K562 (cell line): Measurements from ENCODE around the gene KHDC1L. TPM values are rescaled to one million over a fixed set of nuclear protein-coding genes. Genes with fewer than 3 reads are reported as not detected.
A peak's percentile ranks its signal among the peaks of the same experiment; 100 is the strongest.

Experiments used
- ATAC-seq: fragments of 200-7000 bp; cut with Tn5 transposase; 3 replicates; pipeline ENCODE4 v1.9.1; 2020; ENCODE audit warnings: moderate library complexity
- BruUV-seq: library from RNA; stranded (reverse); fragments of 400-500 nt; replicated peaks from 2 replicates; lab custom pipeline; 2021; lab: Mats Ljungman, UMichigan
- CTCF ChIA-PET: fragments of 300-600 bp; formaldehyde crosslinking; extraction: SDS; loops from one replicate; lab custom pipeline; 2021; ENCODE audit warnings: low intra/inter-chr PET ratio; lab: Yijun Ruan, JAX
- POLR2A ChIA-PET: fragments of 300-600, 350-650 bp; sonication (Branson Sonifier 250); formaldehyde crosslinking; extraction: SDS; loops from one replicate; lab custom pipeline; 2021; ENCODE audit warnings: antibody characterized with exemption, inconsistent platforms; lab: Yijun Ruan, JAX
- DNase-seq, 4 experiments: peaks; one replicate each; pipeline versions ENCODE4 v3.0.0 to v3.0.0-alpha.2; 2011 to 2018; ENCODE audit warnings: low spot score in 3 of 4, mixed read lengths in 3 of 4; ENCODE audit errors: extremely low read depth in 1 of 4
- FAIRE-seq: peaks from 2 replicates; lab custom pipeline; 2011; peaks lifted over from hg19 to GRCh38; lab: Jason Lieb, UNC
- H2AFZ ChIP-seq: 2 replicates; pipeline ENCODE4 v1.6.0; 2011; ENCODE audit warnings: low read depth, low read length, control low read depth, inconsistent platforms
- H3K27ac ChIP-seq: fragments of 200-600 bp; 3 replicates; pipeline ENCODE4 v1.8.0; 2011; ENCODE audit warnings: low read depth, mild to moderate bottlenecking, control low read depth, inconsistent platforms, low read length, moderate library complexity, mixed read lengths; ENCODE audit errors: extremely low read depth
- H3K27me3 ChIP-seq, 2 experiments: fragments of 300-600 bp in 1 of 2; 2 replicates in 1 of 2; 3 replicates in 1 of 2; pipeline versions ENCODE4 v1.6.0 to v1.8.0; 2011; ENCODE audit warnings: inconsistent platforms in 2 of 2, low read length in 2 of 2, mild to moderate bottlenecking in 1 of 2, mixed read lengths in 1 of 2, moderate library complexity in 1 of 2; ENCODE audit not compliant: control insufficient read depth in 2 of 2, insufficient read depth in 2 of 2
- H3K36me3 ChIP-seq: fragments of 300-600 bp; 3 replicates; pipeline ENCODE4 v1.8.0; 2011; ENCODE audit warnings: mild to moderate bottlenecking, low read length, inconsistent platforms; ENCODE audit not compliant: control insufficient read depth, insufficient read depth
- H3K4me1 ChIP-seq, 2 experiments: fragments of 200-600 bp in 1 of 2; replicated peaks in 1 of 2; 2 replicates in 1 of 2; 3 replicates in 1 of 2; pipeline versions ENCODE4 v1.5.1 to v1.8.0; 2011; ENCODE audit warnings: inconsistent platforms in 2 of 2, low read length in 2 of 2, mild to moderate bottlenecking in 1 of 2, mixed read lengths in 1 of 2, moderate library complexity in 1 of 2; ENCODE audit not compliant: control insufficient read depth in 2 of 2, insufficient read depth in 2 of 2
- H3K4me2 ChIP-seq: 2 replicates; pipeline ENCODE4 v1.6.1; 2011; ENCODE audit warnings: low read length, control low read depth, inconsistent platforms, mixed read lengths; ENCODE audit not compliant: insufficient read depth
- H3K4me3 ChIP-seq: fragments of 200-600 bp; sonication (generic), shearing (Covaris generic); 2 replicates; pipeline ENCODE4 v1.5.1; 2016; ENCODE audit warnings: control low read depth, inconsistent platforms
- H3K79me2 ChIP-seq: fragments of 200-600 bp; 3 replicates; pipeline ENCODE4 v1.8.0; 2011; ENCODE audit warnings: low read length, inconsistent platforms; ENCODE audit not compliant: control insufficient read depth, insufficient read depth
- H3K9ac ChIP-seq, 2 experiments: 2 replicates each; pipeline versions ENCODE4 v1.6.0 to v1.6.1; 2011; ENCODE audit warnings: low read depth in 2 of 2, low read length in 2 of 2, control low read depth in 1 of 2, inconsistent platforms in 1 of 2, mild to moderate bottlenecking in 1 of 2, mixed read lengths in 1 of 2; ENCODE audit not compliant: insufficient read depth in 1 of 2
- H3K9me1 ChIP-seq: one replicate; pipeline ENCODE4 v1.6.0; 2011; ENCODE audit warnings: inconsistent platforms, mild to moderate bottlenecking, low read length, moderate library complexity; ENCODE audit not compliant: control insufficient read depth, insufficient read depth
- H3K9me3 ChIP-seq: replicated peaks from 2 replicates; pipeline ENCODE4 v1.5.1; 2011; ENCODE audit warnings: low read depth, low read length, inconsistent platforms; ENCODE audit not compliant: control insufficient read depth, insufficient read depth
- H4K20me1 ChIP-seq: replicated peaks from 2 replicates; pipeline ENCODE4 v1.6.1; 2011; ENCODE audit warnings: low read length, inconsistent platforms, mixed read lengths; ENCODE audit not compliant: control insufficient read depth, insufficient read depth
- TFAP4 ChIP-seq: sonication (generic); formaldehyde crosslinking; IDR thresholded peaks from 2 replicates; pipeline ENCODE4 v1.8.0; 2022; ENCODE audit warnings: missing genetic modification reagents, mild to moderate bottlenecking, moderate library complexity, borderline replicate concordance
- WGBS: fragments of 100-300 bp; shearing (Covaris generic); methylation state at CpG from one replicate; pipeline ENCODE4 v1.1.6; 2016; ENCODE audit warnings: low coverage, mixed read lengths; ENCODE audit not compliant: insufficient coverage; ENCODE audit errors: missing lambda C conversion rate; 5-methylcytosine and 5-hydroxymethylcytosine counted together
- in situ Hi-C: fragments of 300-500 bp; cut with MboI; formaldehyde crosslinking; loops from 4 replicates; pipeline ENCODE4 v1.15.0; 2018; ENCODE audit warnings: inconsistent platforms, mixed read lengths
- intact Hi-C: fragments of 100-400 bp; cut with micrococcal nuclease; formaldehyde crosslinking; loops from 2 replicates; pipeline ENCODE4 v1.14.2; 2022
- polyA plus RNA-seq, 8 experiments: library from polyadenylated mRNA; depleted of rRNA in 4 of 8; stranded (reverse) in 5 of 8; unstranded in 3 of 8; fragments of >200 nt; fragmentation: Nextera tagmentation in 2 of 8; fragmentation: Illumina TruSeq in 1 of 8; extraction: Ambion mirVana in 2 of 8; extraction: Trizol in 1 of 8; gene quantifications; 2 replicates each; pipeline versions ENCODE4 v1.2.1 to v1.2.3, GENCODE V29; 2011 to 2014; ENCODE audit warnings: inconsistent platforms in 1 of 8, missing spikeins in 1 of 8
- total RNA-seq, 7 experiments: library from RNA; depleted of rRNA in 6 of 7; stranded (reverse); fragments of >200 nt in 6 of 7; fragmentation: Illumina TruSeq in 2 of 7; extraction: Trizol in 2 of 7; gene quantifications; 2 replicates each; pipeline versions ENCODE4 v1.2.1 to v1.2.3, GENCODE V29; 2011 to 2021; ENCODE audit warnings: low replicate concordance in 1 of 7
- TF ChIP-seq, protein P1 (sequence below): fragments of 200-400 bp; formaldehyde crosslinking; IDR thresholded peaks from 2 replicates; pipeline ENCODE4 v1.6.1; 2017; ENCODE audit warnings: mild to moderate bottlenecking, low read depth, low read length, moderate library complexity

The KHDC1L gene
- total and polyA plus RNA-seq, 9 of the 15 experiments (the other 6 are each of a cell fraction or from before 2014, with no cell fraction given), result 0.33 to 1.9 (median 0.54) TPM

GRCh38 chr6:73263570-73263909 lies 38.2 kb upstream of the KHDC1L start:
- Histone ChIP-seq H3K79me2 (peaks cover 6% of the 10 kb centered on the region; the same call in 2 of the 3 replicates), H3K9ac (peak overlapping the region; percentile 65 to 94), H3K36me3 (peaks cover 6% of the 10 kb centered on the region; the same call in 1 of the 3 replicates), H3K27ac (peak overlapping the region; percentile 55; the same call in 1 of the 3 replicates), H3K4me2 (peak overlapping the region; percentile 80), H3K9me1 (no peaks in the 10 kb centered on the region), H3K27me3 (no peaks in the 10 kb centered on the region), H3K9me3 (no peaks in the 10 kb centered on the region), H3K4me1 (peaks cover 4 to 10% of the 10 kb centered on the region in 2 experiments; a peak in 3 of 5 replicates), H3K4me3 (peak overlapping the region; percentile 40), H2AFZ (peak overlapping the region; percentile 89), H4K20me1 (no peaks in the 10 kb centered on the region)
- CTCF ChIA-PET, result no interaction called here
- DNase-seq (peak in 1 of 4 experiments; percentile 14), ATAC-seq (peak; percentile 31), FAIRE-seq (no peak)
- POLR2A ChIA-PET, result interaction anchor here (0.6 to 0.9 kb wide), 2 partner anchors 14 to 25 kb away, joined by 3 to 4 read pairs; no protein-coding TSS in a partner anchor
- intact Hi-C loops (no loop called here), in situ Hi-C loops (no loop called here)
- BruUV-seq, result no TSS peak
- 29% methylated on average over 7 of the region's 7 CpGs for WGBS
- TF ChIP-seq, protein P1, sequence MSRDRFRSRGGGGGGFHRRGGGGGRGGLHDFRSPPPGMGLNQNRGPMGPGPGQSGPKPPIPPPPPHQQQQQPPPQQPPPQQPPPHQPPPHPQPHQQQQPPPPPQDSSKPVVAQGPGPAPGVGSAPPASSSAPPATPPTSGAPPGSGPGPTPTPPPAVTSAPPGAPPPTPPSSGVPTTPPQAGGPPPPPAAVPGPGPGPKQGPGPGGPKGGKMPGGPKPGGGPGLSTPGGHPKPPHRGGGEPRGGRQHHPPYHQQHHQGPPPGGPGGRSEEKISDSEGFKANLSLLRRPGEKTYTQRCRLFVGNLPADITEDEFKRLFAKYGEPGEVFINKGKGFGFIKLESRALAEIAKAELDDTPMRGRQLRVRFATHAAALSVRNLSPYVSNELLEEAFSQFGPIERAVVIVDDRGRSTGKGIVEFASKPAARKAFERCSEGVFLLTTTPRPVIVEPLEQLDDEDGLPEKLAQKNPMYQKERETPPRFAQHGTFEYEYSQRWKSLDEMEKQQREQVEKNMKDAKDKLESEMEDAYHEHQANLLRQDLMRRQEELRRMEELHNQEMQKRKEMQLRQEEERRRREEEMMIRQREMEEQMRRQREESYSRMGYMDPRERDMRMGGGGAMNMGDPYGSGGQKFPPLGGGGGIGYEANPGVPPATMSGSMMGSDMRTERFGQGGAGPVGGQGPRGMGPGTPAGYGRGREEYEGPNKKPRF, result no peak
- TF ChIP-seq TFAP4, result peak; percentile 1; the same call in 1 of the 2 replicates
